K562 (cell line): ENCODE results near the gene CAMK1D. TPM values are rescaled to one million over a fixed set of nuclear protein-coding genes. Genes with fewer than 3 reads are reported as not detected.

Experiments used
- ATAC-seq: fragments of 200-7000 bp; cut with Tn5 transposase; 3 replicates; pipeline ENCODE4 v1.9.1; 2020; ENCODE audit warnings: moderate library complexity
- BruUV-seq: library from RNA; stranded (reverse); fragments of 400-500 nt; replicated peaks from 2 replicates; lab custom pipeline; 2021; lab: Mats Ljungman, UMichigan
- CTCF ChIA-PET: fragments of 300-600 bp; formaldehyde crosslinking; extraction: SDS; loops from one replicate; lab custom pipeline; 2021; ENCODE audit warnings: low intra/inter-chr PET ratio; lab: Yijun Ruan, JAX
- POLR2A ChIA-PET: fragments of 300-600, 350-650 bp; sonication (Branson Sonifier 250); formaldehyde crosslinking; extraction: SDS; loops from one replicate; lab custom pipeline; 2021; ENCODE audit warnings: antibody characterized with exemption, inconsistent platforms; lab: Yijun Ruan, JAX
- DNase-seq, 4 experiments: peaks; one replicate each; pipeline versions ENCODE4 v3.0.0 to v3.0.0-alpha.2; 2011 to 2018; ENCODE audit warnings: low spot score in 3 of 4, mixed read lengths in 3 of 4; ENCODE audit errors: extremely low read depth in 1 of 4
- FAIRE-seq: peaks from 2 replicates; lab custom pipeline; 2011; peaks lifted over from hg19 to GRCh38; lab: Jason Lieb, UNC
- H2AFZ ChIP-seq: 2 replicates; pipeline ENCODE4 v1.6.0; 2011; ENCODE audit warnings: low read depth, low read length, control low read depth, inconsistent platforms
- H3K27ac ChIP-seq: fragments of 200-600 bp; 3 replicates; pipeline ENCODE4 v1.8.0; 2011; ENCODE audit warnings: low read depth, mild to moderate bottlenecking, control low read depth, inconsistent platforms, low read length, moderate library complexity, mixed read lengths; ENCODE audit errors: extremely low read depth
- H3K27me3 ChIP-seq, 2 experiments: fragments of 300-600 bp in 1 of 2; 2 replicates in 1 of 2; 3 replicates in 1 of 2; pipeline versions ENCODE4 v1.6.0 to v1.8.0; 2011; ENCODE audit warnings: inconsistent platforms in 2 of 2, low read length in 2 of 2, mild to moderate bottlenecking in 1 of 2, mixed read lengths in 1 of 2, moderate library complexity in 1 of 2; ENCODE audit not compliant: control insufficient read depth in 2 of 2, insufficient read depth in 2 of 2
- H3K36me3 ChIP-seq: fragments of 300-600 bp; 3 replicates; pipeline ENCODE4 v1.8.0; 2011; ENCODE audit warnings: mild to moderate bottlenecking, low read length, inconsistent platforms; ENCODE audit not compliant: control insufficient read depth, insufficient read depth
- H3K4me1 ChIP-seq, 2 experiments: fragments of 200-600 bp in 1 of 2; replicated peaks in 1 of 2; 2 replicates in 1 of 2; 3 replicates in 1 of 2; pipeline versions ENCODE4 v1.5.1 to v1.8.0; 2011; ENCODE audit warnings: inconsistent platforms in 2 of 2, low read length in 2 of 2, mild to moderate bottlenecking in 1 of 2, mixed read lengths in 1 of 2, moderate library complexity in 1 of 2; ENCODE audit not compliant: control insufficient read depth in 2 of 2, insufficient read depth in 2 of 2
- H3K4me2 ChIP-seq: 2 replicates; pipeline ENCODE4 v1.6.1; 2011; ENCODE audit warnings: low read length, control low read depth, inconsistent platforms, mixed read lengths; ENCODE audit not compliant: insufficient read depth
- H3K4me3 ChIP-seq: fragments of 200-600 bp; sonication (generic), shearing (Covaris generic); 2 replicates; pipeline ENCODE4 v1.5.1; 2016; ENCODE audit warnings: control low read depth, inconsistent platforms
- H3K79me2 ChIP-seq: fragments of 200-600 bp; 3 replicates; pipeline ENCODE4 v1.8.0; 2011; ENCODE audit warnings: low read length, inconsistent platforms; ENCODE audit not compliant: control insufficient read depth, insufficient read depth
- H3K9ac ChIP-seq, 2 experiments: 2 replicates each; pipeline versions ENCODE4 v1.6.0 to v1.6.1; 2011; ENCODE audit warnings: low read depth in 2 of 2, low read length in 2 of 2, control low read depth in 1 of 2, inconsistent platforms in 1 of 2, mild to moderate bottlenecking in 1 of 2, mixed read lengths in 1 of 2; ENCODE audit not compliant: insufficient read depth in 1 of 2
- H3K9me1 ChIP-seq: one replicate; pipeline ENCODE4 v1.6.0; 2011; ENCODE audit warnings: inconsistent platforms, mild to moderate bottlenecking, low read length, moderate library complexity; ENCODE audit not compliant: control insufficient read depth, insufficient read depth
- H3K9me3 ChIP-seq: replicated peaks from 2 replicates; pipeline ENCODE4 v1.5.1; 2011; ENCODE audit warnings: low read depth, low read length, inconsistent platforms; ENCODE audit not compliant: control insufficient read depth, insufficient read depth
- H4K20me1 ChIP-seq: replicated peaks from 2 replicates; pipeline ENCODE4 v1.6.1; 2011; ENCODE audit warnings: low read length, inconsistent platforms, mixed read lengths; ENCODE audit not compliant: control insufficient read depth, insufficient read depth
- RBM17 ChIP-seq: fragments of 200-400 bp; formaldehyde crosslinking; IDR thresholded peaks from 2 replicates; pipeline ENCODE4 v1.6.1; 2017; ENCODE audit warnings: low read depth, mild to moderate bottlenecking, low read length, borderline replicate concordance
- ZC3H8 ChIP-seq: fragments of 450-650 bp; IDR thresholded peaks from 2 replicates; pipeline ENCODE4 v1.6.1; 2017
- ZNF431 ChIP-seq: sonication (generic); formaldehyde crosslinking; IDR thresholded peaks from 2 replicates; pipeline ENCODE4 v1.8.0; 2022; ENCODE audit warnings: mild to moderate bottlenecking, missing genetic modification reagents
- WGBS: fragments of 100-300 bp; shearing (Covaris generic); methylation state at CpG from one replicate; pipeline ENCODE4 v1.1.6; 2016; ENCODE audit warnings: low coverage, mixed read lengths; ENCODE audit not compliant: insufficient coverage; ENCODE audit errors: missing lambda C conversion rate; 5-methylcytosine and 5-hydroxymethylcytosine counted together
- in situ Hi-C: fragments of 300-500 bp; cut with MboI; formaldehyde crosslinking; loops from 4 replicates; pipeline ENCODE4 v1.15.0; 2018; ENCODE audit warnings: inconsistent platforms, mixed read lengths
- intact Hi-C: fragments of 100-400 bp; cut with micrococcal nuclease; formaldehyde crosslinking; loops from 2 replicates; pipeline ENCODE4 v1.14.2; 2022
- polyA plus RNA-seq, 8 experiments: library from polyadenylated mRNA; depleted of rRNA in 4 of 8; stranded (reverse) in 5 of 8; unstranded in 3 of 8; fragments of >200 nt; fragmentation: Nextera tagmentation in 2 of 8; fragmentation: Illumina TruSeq in 1 of 8; extraction: Ambion mirVana in 2 of 8; extraction: Trizol in 1 of 8; gene quantifications; 2 replicates each; pipeline versions ENCODE4 v1.2.1 to v1.2.3, GENCODE V29; 2011 to 2014; ENCODE audit warnings: inconsistent platforms in 1 of 8, missing spikeins in 1 of 8
- total RNA-seq, 7 experiments: library from RNA; depleted of rRNA in 6 of 7; stranded (reverse); fragments of >200 nt in 6 of 7; fragmentation: Illumina TruSeq in 2 of 7; extraction: Trizol in 2 of 7; gene quantifications; 2 replicates each; pipeline versions ENCODE4 v1.2.1 to v1.2.3, GENCODE V29; 2011 to 2021; ENCODE audit warnings: low replicate concordance in 1 of 7
- TF ChIP-seq, protein P1 (sequence below): sonication (generic); formaldehyde crosslinking; IDR thresholded peaks from 2 replicates; pipeline ENCODE4 v1.8.1; 2023; ENCODE audit warnings: mild to moderate bottlenecking, missing genetic modification reagents, moderate library complexity

CAMK1D gene
- total and polyA plus RNA-seq, 9 of the 15 experiments (the other 6 are each of a cell fraction or from before 2014, with no cell fraction given), result 0.12 to 0.24 (median 0.20) TPM; not detected in 5

- in situ Hi-C loops (no loop called here), intact Hi-C loops (no loop called here)
- no TSS peak for BruUV-seq
- H3K4me1 ChIP-seq, result no peaks in the 10 kb centered on the region
- no peaks in the 10 kb centered on the region for H3K36me3 ChIP-seq
- no peak for TF ChIP-seq ZC3H8
- TF ChIP-seq, protein P1, sequence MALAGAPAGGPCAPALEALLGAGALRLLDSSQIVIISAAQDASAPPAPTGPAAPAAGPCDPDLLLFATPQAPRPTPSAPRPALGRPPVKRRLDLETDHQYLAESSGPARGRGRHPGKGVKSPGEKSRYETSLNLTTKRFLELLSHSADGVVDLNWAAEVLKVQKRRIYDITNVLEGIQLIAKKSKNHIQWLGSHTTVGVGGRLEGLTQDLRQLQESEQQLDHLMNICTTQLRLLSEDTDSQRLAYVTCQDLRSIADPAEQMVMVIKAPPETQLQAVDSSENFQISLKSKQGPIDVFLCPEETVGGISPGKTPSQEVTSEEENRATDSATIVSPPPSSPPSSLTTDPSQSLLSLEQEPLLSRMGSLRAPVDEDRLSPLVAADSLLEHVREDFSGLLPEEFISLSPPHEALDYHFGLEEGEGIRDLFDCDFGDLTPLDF (CRISPR knock-in tag), result no peak
- ATAC-seq (no peak), DNase-seq (no peak), FAIRE-seq (no peak)
- H3K4me2 ChIP-seq, result no peak overlapping the region
- H3K27ac ChIP-seq, result no peak overlapping the region
- no peak overlapping the region for H3K9ac ChIP-seq
- H3K27me3 ChIP-seq, result peaks cover 0 to 23% of the 10 kb centered on the region in 2 experiments; a peak in 3 of 5 replicates
- ChIA-PET CTCF (no interaction called here), POLR2A (interaction anchor here (0.9 to 1.1 kb wide), 2 partner anchors 10 to 15 kb away, joined by 3 to 6 read pairs; no protein-coding TSS in a partner anchor)
- H4K20me1 ChIP-seq, result no peaks in the 10 kb centered on the region; the same call in 1 of the 2 replicates
- H3K79me2 ChIP-seq, result no peaks in the 10 kb centered on the region
- peaks cover 2% of the 10 kb centered on the region for H3K9me1 ChIP-seq
- under 1% methylated on average over 11 of the region's 11 CpGs for WGBS
- H3K4me3 ChIP-seq, result no peak overlapping the region
- no peak overlapping the region for H2AFZ ChIP-seq
- no peaks in the 10 kb centered on the region for H3K9me3 ChIP-seq
Measured at GRCh38 chr10:12797471-12798262, 448.3 kb downstream of the CAMK1D start.

DNA sequence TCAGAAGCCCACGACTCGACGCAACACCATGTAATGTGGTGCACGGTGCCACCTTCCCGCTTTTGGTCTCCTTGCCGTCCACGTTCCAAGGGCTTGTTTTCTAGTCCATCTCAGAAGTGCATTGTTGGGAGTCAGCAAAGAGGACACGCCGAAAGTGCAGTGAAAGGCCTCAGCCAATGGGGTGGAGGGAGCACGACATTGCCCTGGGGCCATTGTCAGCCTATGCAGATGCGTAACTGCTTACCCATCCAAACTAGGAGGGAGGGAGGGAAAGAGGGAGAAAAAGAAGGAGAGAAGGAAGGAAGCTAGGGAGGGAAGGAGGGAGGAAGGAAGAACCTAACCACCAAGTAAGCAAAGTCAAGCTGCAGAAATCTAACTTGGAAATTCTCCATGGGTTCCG lies 449.8 kb downstream of the CAMK1D start:
- Histone ChIP-seq H3K9me3 (no peaks in the 10 kb centered on the region), H3K79me2 (no peaks in the 10 kb centered on the region), H3K4me1 (no peaks in the 10 kb centered on the region), H3K36me3 (no peaks in the 10 kb centered on the region), H4K20me1 (no peaks in the 10 kb centered on the region; the same call in 1 of the 2 replicates), H3K9ac (no peak overlapping the region), H3K27ac (no peak overlapping the region), H3K4me3 (no peak overlapping the region), H3K4me2 (no peak overlapping the region), H3K9me1 (peaks cover 2% of the 10 kb centered on the region), H2AFZ (no peak overlapping the region), H3K27me3 (peaks cover 0 to 23% of the 10 kb centered on the region in 2 experiments; a peak in 3 of 5 replicates)
- DNase-seq (no peak), ATAC-seq (no peak), FAIRE-seq (no peak)
- in situ Hi-C loops, result no loop called here
- intact Hi-C loops, result no loop called here
- no TSS peak for BruUV-seq
- TF ChIP-seq ZNF431 (CRISPR knock-in tag) (no peak), RBM17 (no peak)
- ChIA-PET CTCF (no interaction called here), POLR2A (interaction anchor here (0.9 kb wide), 1 partner anchor 16 kb away, joined by 3 read pairs; no protein-coding TSS in a partner anchor)
- 4% methylated on average over 12 of the region's 12 CpGs for WGBS
